Central memory CD8-positive, alpha-beta T cell (primary cell): ENCODE results near the gene BEAN1.
"Not testable (repeated sequence)": the region's sequence is repeated elsewhere in the genome, so short reads cannot be mapped to it uniquely, and the experiment has no call there.

ENCODE experiments used
- ATAC-seq: fragments of 150-1000 bp; cut with Tn5 transposase; replicated peaks from 2 replicates; pipeline ENCODE4 v1.10.0; 2022; ENCODE audit warnings: mild to moderate bottlenecking, moderate FRiP score, moderate number of reproducible peaks; ENCODE audit not compliant: poor library complexity, severe bottlenecking; ENCODE audit errors: extremely low read depth
- DNase-seq, 2 donors: peaks; one replicate each; pipeline ENCODE4 v3.0.0; 2021; ENCODE audit warnings: low spot score in 2 of 2
- H3K27ac Mint-ChIP-seq: one replicate; pipeline ENCODE4 v1.8.0; 2022; ENCODE audit warnings: low read depth, mild to moderate bottlenecking, moderate library complexity, mixed read lengths
- H3K27me3 Mint-ChIP-seq: one replicate; pipeline ENCODE4 v1.8.0; 2022; ENCODE audit warnings: mixed read lengths
- H3K36me3 Mint-ChIP-seq: one replicate; pipeline ENCODE4 v1.8.0; 2022; ENCODE audit warnings: mild to moderate bottlenecking, moderate library complexity, mixed read lengths; ENCODE audit not compliant: insufficient read depth
- H3K4me1 Mint-ChIP-seq: one replicate; pipeline ENCODE4 v1.8.0; 2022; ENCODE audit warnings: mixed read lengths
- H3K4me3 Mint-ChIP-seq: one replicate; pipeline ENCODE4 v1.8.0; 2022; ENCODE audit warnings: mild to moderate bottlenecking, moderate library complexity, mixed read lengths
- H3K9me3 Mint-ChIP-seq: one replicate; pipeline ENCODE4 v1.8.0; 2022; ENCODE audit warnings: mixed read lengths

Gene BEAN1

DNA sequence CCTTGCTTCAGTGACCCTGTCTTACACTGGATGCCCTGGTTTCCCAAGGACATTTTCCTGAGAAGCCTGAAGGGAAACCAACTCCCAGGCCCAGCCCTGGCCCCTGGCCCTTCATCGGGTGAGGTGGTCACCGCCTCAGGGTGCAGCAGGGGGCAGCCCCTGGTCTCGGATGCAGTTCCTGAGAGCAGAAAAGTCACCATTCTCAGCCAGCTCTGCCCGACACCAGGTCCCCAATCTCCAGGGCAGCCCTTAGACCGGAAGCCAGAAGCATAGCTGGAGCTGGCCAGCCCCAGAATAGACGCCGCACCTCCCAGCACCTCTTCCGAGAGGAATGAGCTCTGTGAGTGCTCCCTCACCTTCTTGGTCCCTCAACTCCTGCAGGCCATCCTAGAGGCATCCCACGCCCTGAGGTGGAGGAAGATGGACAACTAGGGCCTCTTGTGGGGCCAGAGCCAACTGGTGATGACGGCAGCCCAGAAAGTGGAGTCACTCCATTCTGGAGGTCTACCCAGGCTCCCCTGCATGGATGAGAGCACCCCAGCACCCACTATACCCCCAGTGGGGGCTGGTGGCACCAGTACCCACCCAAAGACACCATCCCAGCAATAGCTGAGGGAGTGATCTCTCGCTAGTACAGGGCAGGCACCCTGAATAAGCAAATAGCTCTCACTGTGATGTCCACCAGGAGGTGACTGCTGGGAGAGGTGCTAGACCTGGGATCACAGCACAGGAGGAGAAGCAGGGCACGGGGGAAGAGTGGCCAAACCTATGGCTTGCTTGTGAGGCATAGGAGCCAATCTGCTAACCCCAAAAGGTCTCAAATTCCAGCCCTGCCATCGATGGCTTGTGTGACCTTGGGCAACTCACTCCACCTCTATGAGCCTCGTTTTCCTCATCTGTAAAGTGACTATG, 66.7 kb downstream of the BEAN1 start:
- Mint-ChIP-seq H3K4me3 (no peak overlapping the region), H3K36me3 (peaks cover 3% of the 10 kb centered on the region), H3K27me3 (no peaks in the 10 kb centered on the region), H3K4me1 (peaks cover 3% of the 10 kb centered on the region), H3K27ac (no peak overlapping the region), H3K9me3 (no peaks in the 10 kb centered on the region)
- ATAC-seq (no peak), DNase-seq (no peak)

DNA sequence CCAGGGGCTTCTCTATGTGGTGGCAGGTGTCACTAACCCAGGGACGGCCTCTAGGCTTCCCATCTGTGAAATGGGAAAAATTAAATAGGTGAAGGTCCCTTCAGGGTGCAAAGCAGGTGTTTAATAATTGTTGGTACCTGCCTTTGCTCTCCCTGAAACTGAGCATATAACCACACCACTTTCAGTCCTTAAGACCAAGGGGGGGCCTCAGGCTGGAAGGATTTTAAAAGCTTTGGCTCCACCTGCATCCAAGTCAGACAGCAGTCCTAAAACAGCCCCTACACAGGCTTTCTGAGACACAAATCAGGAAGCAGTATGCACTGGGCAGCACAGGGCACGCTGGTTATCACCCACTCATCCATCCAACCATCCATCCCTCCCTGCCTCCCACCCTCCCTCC, 67.8 kb downstream of the BEAN1 start:
- peaks cover 3% of the 10 kb centered on the region for H3K36me3 Mint-ChIP-seq
- H3K4me3 Mint-ChIP-seq: no peak overlapping the region
- ATAC-seq: no peak
- no peaks in the 10 kb centered on the region for H3K27me3 Mint-ChIP-seq
- H3K27ac Mint-ChIP-seq: no peak overlapping the region
- no peaks in the 10 kb centered on the region for H3K9me3 Mint-ChIP-seq
- no peak for DNase-seq
- H3K4me1 Mint-ChIP-seq: peaks cover 6% of the 10 kb centered on the region

DNA sequence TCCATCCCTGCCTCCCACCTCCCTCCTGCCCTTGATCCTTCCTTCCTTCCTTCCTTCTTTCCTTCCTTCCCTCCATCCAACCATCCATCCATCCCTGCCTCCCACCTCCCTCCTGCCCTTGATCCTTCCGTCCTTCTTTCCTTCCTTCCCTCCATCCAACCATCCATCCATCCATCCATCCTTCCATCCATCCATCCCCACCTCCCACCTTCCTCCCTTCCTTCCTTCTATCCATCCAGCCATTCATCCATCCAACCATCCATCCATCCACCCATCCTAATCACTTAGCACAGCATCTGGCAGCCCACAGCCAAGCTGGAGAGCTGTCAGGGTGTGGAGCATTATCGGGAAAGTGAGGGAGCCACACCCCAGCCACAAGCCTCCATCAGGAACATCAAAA, 68.3 kb downstream of the BEAN1 start:
- H3K9me3 Mint-ChIP-seq: no peaks in the 10 kb centered on the region
- ATAC-seq (no peak), DNase-seq (no peak)
- H3K27me3 Mint-ChIP-seq: no peaks in the 10 kb centered on the region
- no peak overlapping the region for H3K27ac Mint-ChIP-seq
- no peak overlapping the region for H3K4me3 Mint-ChIP-seq
- H3K36me3 Mint-ChIP-seq: peaks cover 1% of the 10 kb centered on the region
- H3K4me1 Mint-ChIP-seq: peaks cover 6% of the 10 kb centered on the region

DNA sequence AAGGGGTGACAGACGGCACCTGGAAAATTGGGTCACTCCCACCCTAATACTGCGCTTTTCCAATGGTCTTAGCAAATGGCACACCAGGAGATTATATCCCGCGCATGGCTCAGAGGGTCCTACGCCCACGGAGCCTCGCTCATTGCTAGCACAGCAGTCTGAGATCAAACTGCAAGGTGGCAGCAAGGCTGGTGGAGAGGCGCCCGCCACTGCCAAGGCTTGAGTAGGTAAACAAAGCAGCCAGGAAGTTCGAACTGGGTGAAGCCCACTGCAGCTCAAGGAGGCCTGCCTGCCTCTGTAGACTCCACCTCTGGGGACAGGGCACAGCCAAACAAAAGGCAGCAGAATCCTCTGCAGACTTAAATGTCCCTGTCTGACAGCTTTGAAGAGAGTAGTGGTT, 69.1 kb downstream of the BEAN1 start:
- DNase-seq, ATAC-seq, H3K27ac Mint-ChIP-seq, H3K4me1 Mint-ChIP-seq, H3K9me3 Mint-ChIP-seq, H3K27me3 Mint-ChIP-seq, H3K4me3 Mint-ChIP-seq, H3K36me3 Mint-ChIP-seq: not testable (repeated sequence)

DNA sequence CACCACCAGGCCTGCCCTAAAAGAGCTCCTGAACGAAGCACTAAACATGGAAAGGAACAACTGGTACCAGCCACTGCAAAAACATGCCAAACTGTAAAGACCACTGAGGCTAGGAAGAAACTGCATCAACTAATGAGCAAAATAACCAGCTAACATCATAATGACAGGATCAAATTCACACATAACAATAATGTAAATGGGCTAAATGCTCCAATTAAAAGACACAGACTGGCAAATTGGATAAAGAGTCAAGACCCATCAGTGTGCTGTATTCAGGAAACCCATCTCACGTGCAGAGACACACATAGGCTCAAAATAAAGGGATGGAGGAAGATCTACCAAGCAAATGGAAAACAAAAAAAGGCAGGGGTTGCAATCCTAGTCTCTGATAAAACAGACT, 70.8 kb downstream of the BEAN1 start:
- not testable (repeated sequence) for H3K4me3 Mint-ChIP-seq, DNase-seq, H3K4me1 Mint-ChIP-seq, H3K36me3 Mint-ChIP-seq, H3K27me3 Mint-ChIP-seq, H3K27ac Mint-ChIP-seq, H3K9me3 Mint-ChIP-seq, ATAC-seq

DNA sequence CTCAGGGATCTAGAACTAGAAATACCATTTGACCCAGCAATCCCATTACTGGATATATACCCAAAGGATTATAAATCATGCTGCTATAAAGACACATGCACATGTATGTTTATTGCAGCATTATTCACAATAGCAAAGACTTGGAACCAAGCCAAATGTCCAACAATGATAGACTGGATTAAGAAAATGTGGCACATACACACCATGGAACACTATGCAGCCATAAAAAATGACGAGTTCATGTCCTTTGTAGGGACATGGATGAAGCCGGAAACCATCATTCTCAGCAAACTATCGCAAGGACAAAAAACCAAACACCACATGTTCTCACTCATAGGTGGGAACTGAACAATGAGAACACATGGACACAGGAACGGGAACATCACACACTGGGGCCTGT, 74.5 kb downstream of the BEAN1 start:
- H3K4me3 Mint-ChIP-seq, H3K27ac Mint-ChIP-seq, H3K27me3 Mint-ChIP-seq, ATAC-seq, DNase-seq, H3K9me3 Mint-ChIP-seq, H3K4me1 Mint-ChIP-seq, H3K36me3 Mint-ChIP-seq: not testable (repeated sequence)

DNA sequence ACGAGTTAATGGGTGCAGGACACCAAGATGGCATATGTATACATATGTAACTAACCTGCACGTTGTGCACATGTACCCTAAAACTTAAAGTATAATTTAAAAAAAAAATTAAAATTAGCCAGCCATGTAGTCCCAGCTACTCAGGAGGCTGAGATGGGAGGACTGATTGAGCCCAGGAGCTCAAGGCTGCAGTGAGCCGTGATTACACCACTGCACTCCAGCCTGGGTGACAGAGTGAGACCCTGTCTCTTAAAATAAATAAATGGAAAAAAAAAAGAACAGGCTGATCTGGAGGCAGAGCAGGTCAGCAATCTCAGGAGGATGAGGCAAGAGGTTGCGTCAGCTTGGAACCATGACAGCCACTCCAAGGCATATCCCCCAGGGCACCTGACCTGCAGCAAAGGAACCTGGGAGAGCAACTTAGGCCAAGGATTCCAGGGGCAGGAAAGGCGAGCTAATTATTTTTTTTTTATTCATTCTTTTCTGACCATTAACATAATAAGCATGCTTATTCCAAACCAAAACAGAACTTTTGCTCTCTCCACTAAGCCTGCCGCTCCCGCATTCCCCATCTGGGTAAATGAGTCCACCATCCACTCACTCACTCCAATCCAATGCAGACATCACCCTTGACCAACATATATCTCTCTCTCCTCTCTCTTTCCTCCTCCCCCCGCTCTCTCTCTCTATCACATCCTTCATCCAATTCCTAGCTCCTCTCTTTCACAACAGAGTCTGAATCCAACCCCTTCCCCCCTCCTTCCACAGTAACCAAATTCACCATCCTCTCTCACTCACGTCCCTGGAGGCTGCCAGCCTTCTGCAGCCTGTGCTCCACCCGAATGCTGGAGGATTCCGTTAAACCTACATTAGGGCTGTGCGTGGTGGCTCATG, 75.2 kb downstream of the BEAN1 start:
- Mint-ChIP-seq H3K36me3 (peaks cover 1% of the 10 kb centered on the region), H3K4me3 (no peak overlapping the region), H3K27ac (no peak overlapping the region), H3K4me1 (peaks cover 6% of the 10 kb centered on the region), H3K9me3 (no peaks in the 10 kb centered on the region), H3K27me3 (no peaks in the 10 kb centered on the region)
- DNase-seq (no peak), ATAC-seq (no peak)

DNA sequence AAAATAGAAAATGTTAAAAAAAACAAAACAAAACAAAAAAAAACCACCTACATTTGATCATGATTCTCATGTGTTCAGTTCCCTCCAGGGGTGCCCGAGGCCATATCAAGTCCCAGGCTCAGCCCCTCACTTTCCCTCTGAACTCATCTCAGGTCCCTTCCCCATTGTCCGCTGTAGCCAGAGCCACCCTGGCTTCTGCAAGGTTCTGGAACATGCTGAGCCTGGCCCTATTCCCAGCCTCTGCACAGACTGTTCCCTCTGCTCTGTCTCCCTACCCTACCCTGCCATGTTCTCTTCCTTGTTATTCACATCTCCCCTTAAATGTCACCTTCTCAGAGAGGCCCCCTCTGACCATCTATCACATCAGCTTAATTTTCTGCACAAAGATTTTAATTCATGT, 75.9 kb downstream of the BEAN1 start:
- Mint-ChIP-seq H3K27me3 (no peaks in the 10 kb centered on the region), H3K4me3 (no peak overlapping the region), H3K36me3 (peaks cover 2% of the 10 kb centered on the region), H3K27ac (peak overlapping the region; percentile 1), H3K9me3 (no peaks in the 10 kb centered on the region), H3K4me1 (peaks cover 6% of the 10 kb centered on the region)
- ATAC-seq: no peak
- DNase-seq: no peak

DNA sequence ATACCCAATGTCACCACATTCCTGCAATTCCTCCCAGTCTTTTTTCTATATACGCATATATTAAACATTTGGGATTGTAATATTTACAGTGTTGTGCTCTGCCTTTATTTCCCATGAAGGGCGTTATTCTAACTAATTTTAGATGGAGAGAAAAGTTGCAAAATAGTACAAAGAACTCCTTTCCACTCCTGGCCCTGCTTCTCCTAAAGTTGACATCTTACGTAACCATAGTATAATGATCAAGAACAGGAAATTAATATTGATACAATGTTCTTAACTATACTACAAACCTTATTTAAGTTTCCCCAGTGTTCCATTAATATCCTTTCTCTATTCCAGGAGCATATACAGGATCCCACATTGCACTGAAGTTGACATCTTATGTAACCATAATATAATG, 76.5 kb downstream of the BEAN1 start:
- no peak overlapping the region for H3K4me3 Mint-ChIP-seq
- no peaks in the 10 kb centered on the region for H3K9me3 Mint-ChIP-seq
- peak overlapping the region; percentile 1 for H3K27ac Mint-ChIP-seq
- no peaks in the 10 kb centered on the region for H3K27me3 Mint-ChIP-seq
- peaks cover 2% of the 10 kb centered on the region for H3K36me3 Mint-ChIP-seq
- H3K4me1 Mint-ChIP-seq: peaks cover 8% of the 10 kb centered on the region
- ATAC-seq (no peak), DNase-seq (no peak)

DNA sequence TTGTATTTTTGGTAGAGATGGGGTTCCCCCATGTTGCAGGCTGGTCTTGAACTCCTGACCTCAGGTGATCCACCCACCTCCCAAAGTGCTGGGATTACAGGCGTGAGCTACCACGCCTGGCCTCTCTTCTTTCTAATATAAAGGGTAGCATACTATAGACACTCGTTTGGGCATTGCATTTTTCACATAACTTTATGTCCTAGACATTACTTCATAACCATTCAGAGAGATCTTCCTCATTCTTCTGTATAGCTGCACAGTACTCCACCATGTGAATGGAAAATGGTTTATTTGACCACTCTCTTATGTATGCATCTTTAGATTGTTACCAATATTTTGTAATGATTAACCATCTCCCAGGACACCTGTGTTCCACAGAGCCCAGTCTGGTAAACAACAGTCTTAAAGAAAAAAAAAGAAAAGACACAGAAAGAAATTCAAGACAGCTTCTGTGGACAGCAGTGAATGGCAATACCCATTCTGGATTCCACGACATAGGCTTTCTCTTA, 80.7 kb downstream of the BEAN1 start:
- H3K9me3 Mint-ChIP-seq: no peaks in the 10 kb centered on the region
- peaks cover 11% of the 10 kb centered on the region for H3K4me1 Mint-ChIP-seq
- H3K36me3 Mint-ChIP-seq: peaks cover 2% of the 10 kb centered on the region
- H3K4me3 Mint-ChIP-seq: no peak overlapping the region
- H3K27me3 Mint-ChIP-seq: no peaks in the 10 kb centered on the region
- ATAC-seq (no peak), DNase-seq (no peak)
- H3K27ac Mint-ChIP-seq: no peak overlapping the region

DNA sequence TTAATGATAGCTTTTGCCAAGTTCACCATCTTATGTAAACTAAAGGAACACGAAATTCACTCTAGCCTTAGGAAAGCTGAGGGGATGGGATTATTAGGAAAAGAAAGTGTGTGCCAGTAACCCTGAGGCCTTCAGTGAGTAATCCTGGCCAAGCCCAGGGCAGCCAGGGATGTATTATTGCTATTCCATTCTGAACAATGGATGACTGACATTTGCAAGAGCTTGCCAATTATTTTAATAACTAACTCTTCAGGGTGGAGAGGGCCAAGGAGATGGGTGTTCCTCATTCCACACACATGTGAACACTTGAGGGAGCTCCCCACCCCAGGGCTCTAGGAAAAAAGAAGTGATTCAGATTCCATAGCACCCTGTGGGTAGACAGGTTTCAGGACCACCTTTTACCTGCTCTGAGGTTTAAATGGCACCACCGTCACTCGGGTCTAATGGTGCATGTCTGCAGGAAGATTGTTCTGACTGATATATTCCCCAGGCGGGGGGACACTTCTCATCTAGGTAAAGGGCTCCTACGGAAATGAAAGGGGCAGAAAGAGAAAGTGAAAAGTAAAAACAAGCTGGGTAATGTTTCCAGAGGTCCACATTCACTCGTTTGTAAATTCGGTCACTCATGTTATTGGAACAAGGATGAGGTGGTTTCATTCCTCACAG, 81.3 kb downstream of the BEAN1 start:
- H3K36me3 Mint-ChIP-seq: peaks cover 2% of the 10 kb centered on the region
- no peaks in the 10 kb centered on the region for H3K9me3 Mint-ChIP-seq
- DNase-seq: no peak
- H3K4me3 Mint-ChIP-seq: no peak overlapping the region
- H3K27me3 Mint-ChIP-seq: no peaks in the 10 kb centered on the region
- no peak for ATAC-seq
- H3K4me1 Mint-ChIP-seq: peaks cover 11% of the 10 kb centered on the region
- no peak overlapping the region for H3K27ac Mint-ChIP-seq

DNA sequence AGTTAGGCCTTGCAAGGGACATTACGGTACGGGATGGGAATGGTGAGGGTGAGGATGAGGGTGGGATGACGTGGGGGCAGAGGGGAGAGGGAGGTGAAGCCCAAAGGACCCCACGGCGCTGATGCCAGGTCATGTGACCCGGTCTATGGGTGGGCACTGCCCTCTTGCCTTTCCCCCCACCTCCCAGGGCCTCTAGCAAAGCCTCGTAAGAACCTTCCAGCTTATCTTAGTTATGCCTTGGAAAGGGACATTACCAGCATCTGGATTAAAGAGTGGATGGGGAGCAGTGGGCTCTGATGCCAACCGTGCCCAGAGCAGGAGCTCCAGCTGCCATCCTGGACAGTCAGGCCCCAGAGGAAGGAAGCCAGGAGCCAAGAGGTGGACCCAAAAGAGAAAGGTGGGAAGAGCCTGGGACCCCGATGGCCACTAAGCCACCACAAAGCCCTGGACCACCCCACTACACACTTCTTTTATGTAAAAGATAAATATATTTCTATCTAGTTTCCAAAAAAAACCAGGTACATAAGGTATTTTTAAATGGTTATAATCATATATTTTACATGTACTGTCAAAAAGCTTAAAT, 81.9 kb downstream of the BEAN1 start:
- Mint-ChIP-seq H3K4me1 (peaks cover 11% of the 10 kb centered on the region), H3K36me3 (peaks cover 2% of the 10 kb centered on the region), H3K27ac (no peak overlapping the region), H3K4me3 (no peak overlapping the region), H3K27me3 (no peaks in the 10 kb centered on the region), H3K9me3 (no peaks in the 10 kb centered on the region)
- ATAC-seq (no peak), DNase-seq (no peak)
